Measurements from ENCODE around the gene COG8. TPM values are rescaled to one million over a fixed set of nuclear protein-coding genes. Genes with fewer than 3 reads are reported as not detected.

COG8 gene
- total and polyA plus RNA-seq, 10 of the 15 experiments (the other 5 are each of a cell fraction or from before 2014, with no cell fraction given) = 2.8 to 39.6 (median 23.8) TPM

DNA sequence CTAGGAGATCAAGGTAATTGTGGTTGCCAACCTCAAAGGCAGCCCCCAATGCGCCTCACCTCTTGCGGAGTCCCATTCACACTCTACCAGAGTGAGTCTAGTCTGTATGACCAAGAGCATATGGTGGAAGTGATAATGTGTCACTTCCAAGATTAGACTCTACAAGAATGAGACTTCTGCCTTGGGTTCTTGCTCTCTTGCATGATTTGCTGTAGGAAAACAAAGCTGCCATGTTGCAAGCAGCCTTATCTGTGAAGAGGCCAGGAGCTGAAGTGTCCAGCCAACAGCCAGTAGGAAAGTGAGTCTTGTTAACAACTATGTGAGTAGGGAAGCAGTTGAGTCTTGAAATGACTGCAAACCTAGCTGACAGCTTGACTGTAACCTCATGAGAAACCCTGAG is 43.1 kb upstream of the COG8 start:
- SMC1A ChIA-PET (ENCODE audit: uncharacterized antibody, unreplicated experiment) = interaction anchor here (0.7 to 3.4 kb wide), 4 partner anchors 13 to 42 kb away, joined by 3 to 14 read pairs (median 4); partner anchors contain the start of gene CYB5B
- no peak overlapping the region for H3K27ac ChIP-seq (ENCODE audit: control insufficient read depth, insufficient read depth)
- in situ Hi-C loops (cut with MboI) = no loop called here
- DNase-seq (ENCODE audit: low read depth, low spot score) = no peak
- CTCF ChIA-PET = interaction anchor here (0.6 to 3.0 kb wide), 4 partner anchors 13 to 372 kb away, joined by 3 to 20 read pairs (median 5); partner anchors contain the start of gene NOB1
- 100% methylated on average over 2 of the region's 2 CpGs for WGBS (ENCODE audit: insufficient coverage, insufficient replicate concordance, low lambda C conversion rate, missing lambda C conversion rate)
- peaks cover 9% of the 10 kb centered on the region for H3K4me1 ChIP-seq (ENCODE audit: control insufficient read depth, insufficient read depth, low read length)
- no peaks in the 10 kb centered on the region for H4K20me1 ChIP-seq (ENCODE audit: control insufficient read depth, insufficient read depth)
- peaks cover 36% of the 10 kb centered on the region for H3K79me2 ChIP-seq (ENCODE audit: control insufficient read depth, insufficient read depth, low read length)
- H3K4me2 ChIP-seq (ENCODE audit: control insufficient read depth, insufficient read depth) = peak overlapping the region; percentile 39
- H3K9ac ChIP-seq (ENCODE audit: control insufficient read depth, insufficient read depth, low read length) = no peak overlapping the region
- H3K9me3 ChIP-seq (replicated peaks; ENCODE audit: control insufficient read depth, insufficient read depth, low read length) = no peaks in the 10 kb centered on the region
- FAIRE-seq = no peak
- no TSS peak for BruUV-seq (replicated peaks)
- no peak for ATAC-seq
- RAD21 ChIA-PET (ENCODE audit: unreplicated experiment) = interaction anchor here (0.7 to 1.2 kb wide), 2 partner anchors 14 to 139 kb away, joined by 3 read pairs; no protein-coding TSS in a partner anchor
- POLR2A ChIA-PET = interaction anchor here (0.6 to 1.1 kb wide), 3 partner anchors 9 to 56 kb away, joined by 3 read pairs; no protein-coding TSS in a partner anchor
- no peaks in the 10 kb centered on the region for H3K27me3 ChIP-seq (replicated peaks in 1 of 2; ENCODE audit: control insufficient read depth in 2 of 2, insufficient read depth in 2 of 2, low read length in 1 of 2)
- intact Hi-C loops (cut with micrococcal nuclease; ENCODE audit: unreplicated experiment) = no loop called here
- TF ChIP-seq PML (IDR thresholded peaks at IDR 0.05; ENCODE audit: low read length) (no peak), CHD1 (IDR thresholded peaks at IDR 0.05; ENCODE audit: low read depth, low read length) (no peak), CBX3 (IDR thresholded peaks at IDR 0.05; ENCODE audit: borderline replicate concordance, low read depth) (no peak), NR2F1 (conservative IDR thresholded peaks at IDR 0.05) (no peak), RAD21 (IDR thresholded peaks at IDR 0.05; ENCODE audit: insufficient read depth, low read depth, low read length) (no peak), CHD2 (IDR thresholded peaks at IDR 0.05; ENCODE audit: borderline replicate concordance, low read depth, low read length) (no peak)
- TF ChIP-seq, protein P1, sequence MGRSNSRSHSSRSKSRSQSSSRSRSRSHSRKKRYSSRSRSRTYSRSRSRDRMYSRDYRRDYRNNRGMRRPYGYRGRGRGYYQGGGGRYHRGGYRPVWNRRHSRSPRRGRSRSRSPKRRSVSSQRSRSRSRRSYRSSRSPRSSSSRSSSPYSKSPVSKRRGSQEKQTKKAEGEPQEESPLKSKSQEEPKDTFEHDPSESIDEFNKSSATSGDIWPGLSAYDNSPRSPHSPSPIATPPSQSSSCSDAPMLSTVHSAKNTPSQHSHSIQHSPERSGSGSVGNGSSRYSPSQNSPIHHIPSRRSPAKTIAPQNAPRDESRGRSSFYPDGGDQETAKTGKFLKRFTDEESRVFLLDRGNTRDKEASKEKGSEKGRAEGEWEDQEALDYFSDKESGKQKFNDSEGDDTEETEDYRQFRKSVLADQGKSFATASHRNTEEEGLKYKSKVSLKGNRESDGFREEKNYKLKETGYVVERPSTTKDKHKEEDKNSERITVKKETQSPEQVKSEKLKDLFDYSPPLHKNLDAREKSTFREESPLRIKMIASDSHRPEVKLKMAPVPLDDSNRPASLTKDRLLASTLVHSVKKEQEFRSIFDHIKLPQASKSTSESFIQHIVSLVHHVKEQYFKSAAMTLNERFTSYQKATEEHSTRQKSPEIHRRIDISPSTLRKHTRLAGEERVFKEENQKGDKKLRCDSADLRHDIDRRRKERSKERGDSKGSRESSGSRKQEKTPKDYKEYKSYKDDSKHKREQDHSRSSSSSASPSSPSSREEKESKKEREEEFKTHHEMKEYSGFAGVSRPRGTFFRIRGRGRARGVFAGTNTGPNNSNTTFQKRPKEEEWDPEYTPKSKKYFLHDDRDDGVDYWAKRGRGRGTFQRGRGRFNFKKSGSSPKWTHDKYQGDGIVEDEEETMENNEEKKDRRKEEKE (IDR thresholded peaks at IDR 0.05) = no peak
- H3K36me3 ChIP-seq (ENCODE audit: control insufficient read depth in 2 of 2, insufficient read depth in 2 of 2, low read length in 1 of 2) = peaks cover 2 to 20% of the 10 kb centered on the region in 2 experiments; a peak in 2 of 4 replicates
- H2AFZ ChIP-seq (ENCODE audit: control insufficient read depth, low read depth, low read length) = no peak overlapping the region
- no peak overlapping the region for H3K4me3 ChIP-seq
